Measurements from ENCODE around the gene KRTAP10-10.
"Not testable (repeated sequence)": the region's sequence is repeated elsewhere in the genome, so short reads cannot be mapped to it uniquely, and the experiment has no call there.

KRTAP10-10 gene

GRCh38 chr21:44632067-44632466, 5.1 kb upstream of the KRTAP10-10 start:
- Histone ChIP-seq H3K9me3 (ENCODE audit: insufficient read depth, low read length) (0 out of 2 replicates have a peak, but pooled peaks cover 6% of the 10 kb centered on the region), H4K20me1 (ENCODE audit: insufficient read depth, low read length) (no peaks in the 10 kb centered on the region), H3K9ac (ENCODE audit: low read length) (no peak overlapping the region), H3K4me2 (ENCODE audit: low read length) (no peak overlapping the region), H3K4me1 (ENCODE audit: low read length) (no peaks in the 10 kb centered on the region), H2AFZ (ENCODE audit: low read depth, low read length) (no peak overlapping the region), H3K79me2 (ENCODE audit: low read length) (no peaks in the 10 kb centered on the region), H3K36me3 (replicated peaks; ENCODE audit: low read depth, low read length) (no peaks in the 10 kb centered on the region), H3K27me3 (ENCODE audit: low read depth, low read length) (no peaks in the 10 kb centered on the region; the same call in 1 of the 2 replicates), H3K4me3 (ENCODE audit: low read length) (no peak overlapping the region), H3K27ac (ENCODE audit: low read length) (no peak overlapping the region)
- no peak for TF ChIP-seq EZH2phosphoT487 (IDR thresholded peaks at IDR 0.05; ENCODE audit: low read depth)
- TF ChIP-seq CTCF (IDR thresholded peaks at IDR 0.05; ENCODE audit: low read depth, low read length) = no peak

DNA sequence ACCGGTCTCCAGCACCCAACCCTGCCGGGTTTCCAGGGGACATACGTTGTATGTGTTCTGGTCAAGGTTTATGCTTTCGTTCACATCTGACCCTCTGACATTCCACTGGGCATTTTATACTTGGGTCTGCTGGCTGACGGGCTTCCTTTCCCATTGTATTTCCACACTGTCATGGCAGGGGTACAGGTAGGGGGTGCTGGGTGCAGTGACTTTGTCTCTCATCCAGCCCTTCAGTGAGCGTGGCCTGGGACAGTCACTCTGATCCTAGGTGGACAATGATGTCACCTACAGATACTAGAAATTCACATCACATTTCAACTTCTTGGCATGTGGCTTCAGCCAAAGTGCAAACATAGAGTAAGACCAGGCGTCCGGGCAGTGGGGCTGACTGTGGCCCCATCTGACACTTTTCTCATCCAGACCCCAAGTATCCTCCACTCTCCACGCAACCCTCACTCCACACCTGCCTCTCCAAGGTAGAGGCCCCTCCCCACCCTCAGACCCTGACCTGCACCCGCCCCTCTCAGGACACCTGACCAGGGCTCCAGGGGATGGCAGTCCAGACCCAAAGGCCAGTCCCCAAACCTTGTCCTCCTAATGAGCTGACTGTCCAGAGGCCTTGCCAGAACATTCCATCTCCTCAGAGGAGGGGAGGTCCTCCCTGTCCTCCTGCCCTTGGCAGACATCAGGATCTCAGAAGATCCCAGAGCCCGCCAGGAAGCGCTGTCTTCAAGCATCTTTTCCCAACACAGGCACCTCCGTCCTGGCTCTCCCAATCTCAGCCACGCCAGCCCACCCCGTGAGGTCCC, 743 bp upstream of the KRTAP10-10 start:
- Histone ChIP-seq H3K36me3 (replicated peaks; ENCODE audit: low read depth, low read length) (no peaks in the 10 kb centered on the region), H3K79me2 (ENCODE audit: low read length) (no peaks in the 10 kb centered on the region), H3K27me3 (ENCODE audit: low read depth, low read length) (no peaks in the 10 kb centered on the region; the same call in 1 of the 2 replicates), H3K27ac (ENCODE audit: low read length) (no peak overlapping the region), H4K20me1 (ENCODE audit: insufficient read depth, low read length) (no peaks in the 10 kb centered on the region), H3K9ac (ENCODE audit: low read length) (no peak overlapping the region), H3K4me2 (ENCODE audit: low read length) (no peak overlapping the region), H3K4me1 (ENCODE audit: low read length) (no peaks in the 10 kb centered on the region), H2AFZ (ENCODE audit: low read depth, low read length) (no peak overlapping the region), H3K4me3 (ENCODE audit: low read length) (no peak overlapping the region), H3K9me3 (ENCODE audit: insufficient read depth, low read length) (0 out of 2 replicates have a peak, but pooled peaks cover 4% of the 10 kb centered on the region)
- no peak for TF ChIP-seq CTCF (IDR thresholded peaks at IDR 0.05; ENCODE audit: low read depth, low read length)
- TF ChIP-seq EZH2phosphoT487 (IDR thresholded peaks at IDR 0.05; ENCODE audit: low read depth) = no peak

- not testable (repeated sequence) for H4K20me1 ChIP-seq (ENCODE audit: insufficient read depth, low read length); H3K4me1 ChIP-seq (ENCODE audit: low read length); H3K27me3 ChIP-seq (ENCODE audit: low read depth, low read length); H3K4me3 ChIP-seq (ENCODE audit: low read length); H3K9ac ChIP-seq (ENCODE audit: low read length); H3K4me2 ChIP-seq (ENCODE audit: low read length); H3K9me3 ChIP-seq (ENCODE audit: insufficient read depth, low read length); H3K27ac ChIP-seq (ENCODE audit: low read length); H3K79me2 ChIP-seq (ENCODE audit: low read length); H2AFZ ChIP-seq (ENCODE audit: low read depth, low read length); H3K36me3 ChIP-seq (replicated peaks; ENCODE audit: low read depth, low read length)
Measured at GRCh38 chr21:44637851-44638348, 744 bp downstream of the KRTAP10-10 start.

GRCh38 chr21:44638506-44639330, 1.6 kb downstream of the KRTAP10-10 start:
- H3K4me1 ChIP-seq (ENCODE audit: low read length); H3K27ac ChIP-seq (ENCODE audit: low read length); H3K4me2 ChIP-seq (ENCODE audit: low read length); H3K4me3 ChIP-seq (ENCODE audit: low read length); H2AFZ ChIP-seq (ENCODE audit: low read depth, low read length); H3K9ac ChIP-seq (ENCODE audit: low read length); H3K27me3 ChIP-seq (ENCODE audit: low read depth, low read length); H3K36me3 ChIP-seq (replicated peaks; ENCODE audit: low read depth, low read length); H3K79me2 ChIP-seq (ENCODE audit: low read length); H3K9me3 ChIP-seq (ENCODE audit: insufficient read depth, low read length); H4K20me1 ChIP-seq (ENCODE audit: insufficient read depth, low read length): not testable (repeated sequence)

- no peak overlapping the region for H3K4me3 ChIP-seq (ENCODE audit: low read length)
- no peak overlapping the region for H2AFZ ChIP-seq (ENCODE audit: low read depth, low read length)
- no peaks in the 10 kb centered on the region for H3K79me2 ChIP-seq (ENCODE audit: low read length)
- H3K36me3 ChIP-seq (replicated peaks; ENCODE audit: low read depth, low read length) = no peaks in the 10 kb centered on the region
- no peaks in the 10 kb centered on the region for H3K4me1 ChIP-seq (ENCODE audit: low read length)
- H3K27me3 ChIP-seq (ENCODE audit: low read depth, low read length) = no peaks in the 10 kb centered on the region; the same call in 1 of the 2 replicates
- TF ChIP-seq CTCF (IDR thresholded peaks at IDR 0.05; ENCODE audit: low read depth, low read length) (no peak), EZH2phosphoT487 (IDR thresholded peaks at IDR 0.05; ENCODE audit: low read depth) (no peak)
- no peaks in the 10 kb centered on the region for H4K20me1 ChIP-seq (ENCODE audit: insufficient read depth, low read length)
- H3K27ac ChIP-seq (ENCODE audit: low read length) = no peak overlapping the region
- 0 out of 2 replicates have a peak, but pooled peaks cover 4% of the 10 kb centered on the region for H3K9me3 ChIP-seq (ENCODE audit: insufficient read depth, low read length)
- H3K9ac ChIP-seq (ENCODE audit: low read length) = no peak overlapping the region
- no peak overlapping the region for H3K4me2 ChIP-seq (ENCODE audit: low read length)
Measured at GRCh38 chr21:44639331-44639655, 2.1 kb downstream of the KRTAP10-10 start.

Data from OCI-LY3 (cell line).